KOPT-K1 (cell line): ENCODE data around the gene BRAF.
"Not testable (repeated sequence)": the region's sequence is repeated elsewhere in the genome, so short reads cannot be mapped to it uniquely, and the experiment has no call there.

ENCODE experiments used
- H3K27ac ChIP-seq: fragments of 200-600 bp; sonication (generic); 2 replicates; pipeline ENCODE4 v1.5.1; 2016; ENCODE audit warnings: antibody characterized with exemption, mild to moderate bottlenecking, low read depth, low read length; ENCODE audit not compliant: poor library complexity, severe bottlenecking
- H3K36me3 ChIP-seq: fragments of 200-600 bp; sonication (generic); 2 replicates; pipeline ENCODE4 v1.5.1; 2017; ENCODE audit warnings: antibody characterized with exemption, mild to moderate bottlenecking, low read length, moderate library complexity; ENCODE audit not compliant: insufficient read depth
- H3K9me3 ChIP-seq: fragments of 200-600 bp; sonication (generic); 2 replicates; pipeline ENCODE4 v1.5.1; 2017; ENCODE audit warnings: antibody characterized with exemption, low read length, mild to moderate bottlenecking; ENCODE audit not compliant: insufficient read depth, poor library complexity, severe bottlenecking

The BRAF gene

DNA sequence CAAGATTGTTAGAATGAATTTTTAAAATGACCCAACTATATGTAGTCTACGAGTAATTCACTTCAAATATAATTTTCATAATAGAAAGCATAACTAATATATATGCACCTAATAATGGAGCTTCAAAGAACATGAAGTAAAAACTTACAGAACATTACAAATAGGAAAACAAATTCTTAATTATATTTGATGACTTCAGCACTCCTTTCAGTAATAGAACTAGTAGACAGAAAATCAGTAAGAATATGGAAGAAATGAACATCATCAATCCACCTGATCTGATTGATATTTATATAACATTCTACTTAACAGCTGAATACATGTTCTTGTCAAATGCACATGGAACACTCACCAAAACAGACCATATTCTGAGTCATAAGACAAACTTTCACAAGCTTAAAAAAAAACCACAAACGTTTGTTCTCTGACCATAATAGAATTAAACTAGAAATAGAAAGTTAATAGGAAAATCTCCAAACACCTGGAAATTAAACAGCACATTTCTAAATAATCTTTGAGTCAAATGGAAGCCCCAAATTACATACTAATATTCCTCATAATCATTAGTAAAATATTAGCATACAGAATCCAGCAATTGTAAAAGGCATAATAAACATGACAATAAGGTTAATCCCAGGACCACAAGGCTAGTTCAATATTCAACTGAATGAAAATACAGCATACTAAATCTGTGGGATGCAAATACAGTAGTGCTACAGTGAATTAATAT lies 48.0 kb downstream of the BRAF start:
- Histone ChIP-seq H3K27ac (no peak overlapping the region), H3K36me3 (no peaks in the 10 kb centered on the region), H3K9me3 (peaks cover 13% of the 10 kb centered on the region)

DNA sequence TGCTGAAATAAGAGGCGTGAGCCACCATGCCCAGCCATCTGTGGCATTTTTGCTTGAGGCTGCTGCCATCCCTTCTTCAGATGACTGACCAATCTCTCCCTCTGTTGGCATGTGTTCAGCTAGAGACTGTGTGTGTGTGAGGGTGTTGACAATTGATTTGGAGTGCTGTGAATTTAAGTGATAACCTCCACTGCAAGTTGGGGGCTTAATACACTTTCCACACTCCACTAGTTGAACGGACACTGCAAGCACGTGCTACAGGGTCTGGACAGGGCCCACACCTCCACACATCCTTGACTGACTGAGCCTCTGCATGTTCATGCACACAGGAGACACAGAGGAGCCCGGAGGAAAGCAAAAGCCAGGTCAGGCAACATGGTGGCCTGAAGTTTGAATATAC lies 51.3 kb downstream of the BRAF start:
- Histone ChIP-seq H3K27ac (no peak overlapping the region), H3K36me3 (no peaks in the 10 kb centered on the region), H3K9me3 (peaks cover 11% of the 10 kb centered on the region)

DNA sequence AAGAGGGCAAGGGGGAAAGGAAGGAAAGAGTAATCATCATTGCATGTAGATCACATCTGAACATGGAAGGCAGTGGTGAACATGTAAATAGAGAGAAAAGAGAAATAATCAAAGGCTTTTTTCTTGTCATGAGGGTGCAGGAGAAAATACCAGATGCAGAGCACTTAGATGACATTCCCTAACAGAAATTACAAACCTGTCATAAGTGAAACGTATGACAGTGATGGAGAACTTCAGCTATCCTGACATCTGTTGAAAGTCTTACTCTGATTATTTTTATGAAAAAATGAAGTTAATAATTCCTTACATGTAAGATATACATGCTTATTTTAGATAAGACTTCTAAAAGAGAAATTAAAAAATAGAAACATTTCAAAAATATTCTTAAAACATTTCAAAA lies 54.7 kb downstream of the BRAF start:
- Histone ChIP-seq H3K9me3 (peaks cover 6% of the 10 kb centered on the region), H3K36me3 (no peaks in the 10 kb centered on the region), H3K27ac (no peak overlapping the region)

DNA sequence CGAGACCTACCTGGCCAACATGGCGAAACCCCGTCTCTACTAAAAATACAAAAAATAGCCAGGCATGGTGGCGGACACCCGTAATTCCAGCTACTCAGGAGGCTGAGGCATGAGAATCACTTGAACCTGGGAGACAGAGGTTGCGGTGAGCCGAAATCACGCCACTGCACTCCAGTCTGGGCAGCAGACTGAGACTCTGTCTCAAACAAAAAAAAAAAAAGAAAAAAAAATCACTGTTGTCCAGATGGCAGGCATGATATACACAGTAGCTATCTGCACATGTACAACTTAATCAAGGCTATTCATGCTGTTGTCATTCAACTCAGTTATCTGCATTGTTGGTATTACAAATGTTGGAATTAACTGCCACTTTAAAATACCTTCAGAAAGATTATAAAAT lies 55.3 kb downstream of the BRAF start:
- Histone ChIP-seq H3K27ac (no peak overlapping the region), H3K9me3 (peaks cover 4% of the 10 kb centered on the region), H3K36me3 (no peaks in the 10 kb centered on the region)

DNA sequence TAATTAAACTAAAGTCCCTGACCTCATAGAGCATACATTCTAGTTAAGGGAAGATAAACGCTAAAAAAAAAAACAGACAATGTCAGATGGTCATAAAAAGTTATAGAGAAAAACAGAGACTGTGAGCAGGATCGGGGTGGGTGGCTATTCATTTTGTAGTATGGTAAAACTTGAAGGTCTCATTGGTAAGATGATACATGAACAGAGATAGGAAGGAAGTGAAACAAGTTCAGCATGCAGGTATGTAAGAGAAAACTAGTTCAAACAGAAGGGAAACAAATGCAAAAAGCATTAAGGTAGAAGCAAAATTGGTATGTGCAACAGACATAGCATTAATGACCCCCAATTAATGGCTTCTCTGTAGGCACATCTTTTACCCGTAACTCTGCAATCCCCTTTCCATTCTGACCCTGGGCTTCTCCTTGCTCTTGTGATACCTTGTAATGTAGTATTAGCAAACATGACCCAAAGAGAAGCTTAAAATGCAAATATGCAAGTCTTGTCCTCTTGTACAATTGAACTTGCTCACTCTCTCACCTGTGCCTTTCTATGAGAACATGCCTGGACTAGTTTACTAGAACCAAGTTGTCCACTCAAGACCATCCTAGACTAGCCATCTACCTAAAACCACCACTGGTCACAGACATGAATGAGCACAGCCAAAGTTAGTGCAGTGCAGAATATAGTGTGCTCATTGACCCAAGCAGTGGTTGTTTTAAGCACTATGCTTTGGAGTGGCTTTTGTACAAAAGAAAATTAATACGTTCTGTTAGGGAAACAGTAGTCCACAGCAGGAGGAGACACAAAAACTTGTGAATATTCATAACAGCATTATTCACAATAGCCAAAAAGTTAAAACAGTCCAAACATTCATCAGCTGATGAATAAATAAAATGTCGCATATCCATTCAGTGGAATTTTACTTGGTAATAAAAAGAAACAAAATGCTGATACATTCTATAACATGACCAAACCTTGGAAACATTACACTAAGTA lies 57.0 kb downstream of the BRAF start:
- H3K27ac ChIP-seq, result no peak overlapping the region
- no peaks in the 10 kb centered on the region for H3K36me3 ChIP-seq
- H3K9me3 ChIP-seq, result peaks cover 15% of the 10 kb centered on the region

DNA sequence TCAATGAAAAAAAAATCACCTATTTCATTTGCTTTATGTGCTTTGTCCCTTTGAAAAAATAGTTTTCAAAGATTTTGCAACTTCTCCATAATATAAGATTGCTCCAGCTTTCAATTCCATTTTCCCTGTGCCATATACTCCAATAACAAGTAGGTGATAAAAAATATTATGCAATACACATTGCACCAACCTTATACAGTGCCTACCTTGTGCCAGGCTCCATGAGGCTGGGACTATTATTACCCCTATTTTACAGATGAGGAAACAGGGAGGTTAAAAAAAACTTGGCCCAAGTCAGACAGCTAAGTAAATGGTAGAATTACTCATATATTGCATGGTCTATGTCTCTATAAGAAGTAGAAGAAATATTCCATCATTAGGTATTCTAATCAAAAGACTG lies 57.8 kb downstream of the BRAF start:
- Histone ChIP-seq H3K36me3 (no peaks in the 10 kb centered on the region), H3K9me3 (peaks cover 15% of the 10 kb centered on the region), H3K27ac (no peak overlapping the region)

DNA sequence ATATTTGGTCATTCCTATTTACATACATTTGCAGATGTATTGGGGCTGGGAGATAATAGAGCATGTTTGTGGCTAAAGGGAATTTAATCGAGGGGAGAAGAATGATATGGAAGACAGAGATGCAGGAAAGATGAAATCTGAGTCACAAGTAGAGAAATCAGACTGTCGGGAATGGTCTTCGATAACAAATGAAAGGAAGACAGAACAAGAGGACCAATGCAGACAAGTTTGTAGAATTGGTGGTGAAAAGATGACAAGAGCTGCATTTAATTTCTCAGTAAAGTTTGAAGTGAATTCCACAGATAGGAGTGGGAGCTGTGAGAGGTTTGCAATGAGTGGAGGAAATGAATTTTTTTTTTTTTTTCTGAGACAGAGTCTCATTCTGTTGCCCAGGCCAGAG lies 60.0 kb downstream of the BRAF start:
- no peak overlapping the region for H3K27ac ChIP-seq
- H3K9me3 ChIP-seq, result peaks cover 15% of the 10 kb centered on the region
- H3K36me3 ChIP-seq, result no peaks in the 10 kb centered on the region

DNA sequence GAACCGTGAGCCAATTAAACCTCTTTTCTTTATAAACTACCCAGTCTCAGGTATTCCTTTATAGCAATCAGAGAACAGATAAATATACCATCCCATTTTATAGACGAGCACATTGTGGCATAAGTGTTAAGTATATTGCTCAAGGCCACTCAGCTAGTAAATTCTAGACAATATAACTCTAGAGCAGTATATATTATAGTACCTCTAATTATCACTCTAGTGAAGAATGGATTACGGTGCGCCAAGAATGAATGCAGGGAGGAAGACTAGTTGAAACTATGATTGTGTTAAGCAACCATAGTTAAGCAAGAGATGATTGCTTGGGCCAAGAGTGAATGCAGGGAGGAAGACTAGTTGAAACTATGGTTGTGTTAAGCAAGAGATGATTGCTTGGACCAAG lies 60.9 kb downstream of the BRAF start:
- H3K27ac ChIP-seq, result no peak overlapping the region
- H3K36me3 ChIP-seq, result no peaks in the 10 kb centered on the region

DNA sequence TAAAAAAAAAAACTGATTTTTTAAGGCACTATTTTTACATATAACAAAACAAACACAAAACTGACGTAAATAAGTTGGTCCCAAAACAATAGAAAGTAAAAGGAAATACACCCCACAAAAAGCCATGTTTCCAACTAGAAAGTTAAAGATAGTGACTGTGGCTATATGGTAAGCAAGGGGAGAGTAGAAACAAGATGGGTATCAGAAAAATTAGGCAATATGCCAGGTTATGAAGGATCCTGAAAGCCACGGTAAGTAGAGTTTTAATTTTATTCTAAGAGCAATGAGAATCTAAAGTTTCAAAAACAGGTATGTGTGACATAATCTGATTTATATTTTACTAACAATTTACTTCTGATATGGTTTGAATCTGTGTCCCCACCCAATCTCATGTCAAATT lies 61.5 kb downstream of the BRAF start:
- Histone ChIP-seq H3K27ac (no peak overlapping the region), H3K9me3 (peaks cover 15% of the 10 kb centered on the region), H3K36me3 (no peaks in the 10 kb centered on the region)

More for the DNA sequence above, 60.9 kb downstream of the BRAF start:
- peaks cover 15% of the 10 kb centered on the region for H3K9me3 ChIP-seq

DNA sequence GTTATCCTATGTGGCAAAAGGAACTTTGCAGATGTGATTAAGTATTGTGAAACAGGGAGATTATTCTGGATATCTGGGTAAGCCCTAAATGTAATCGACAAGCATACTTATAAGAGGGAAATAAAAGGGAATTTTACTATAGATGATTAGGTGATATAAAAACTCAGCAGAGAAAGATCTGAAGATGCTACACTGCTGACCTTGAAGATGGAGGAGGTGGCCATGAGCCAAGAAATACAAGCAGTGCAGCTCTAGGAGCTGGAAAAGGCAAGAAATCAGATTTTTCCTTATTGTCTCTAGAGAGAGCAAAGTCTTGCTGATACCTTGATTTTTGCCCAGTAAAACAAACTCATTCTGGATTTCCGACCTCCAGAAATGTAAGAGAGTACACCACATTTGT lies 67.7 kb downstream of the BRAF start:
- Histone ChIP-seq H3K27ac (no peak overlapping the region), H3K36me3 (no peaks in the 10 kb centered on the region), H3K9me3 (no peaks in the 10 kb centered on the region)

DNA sequence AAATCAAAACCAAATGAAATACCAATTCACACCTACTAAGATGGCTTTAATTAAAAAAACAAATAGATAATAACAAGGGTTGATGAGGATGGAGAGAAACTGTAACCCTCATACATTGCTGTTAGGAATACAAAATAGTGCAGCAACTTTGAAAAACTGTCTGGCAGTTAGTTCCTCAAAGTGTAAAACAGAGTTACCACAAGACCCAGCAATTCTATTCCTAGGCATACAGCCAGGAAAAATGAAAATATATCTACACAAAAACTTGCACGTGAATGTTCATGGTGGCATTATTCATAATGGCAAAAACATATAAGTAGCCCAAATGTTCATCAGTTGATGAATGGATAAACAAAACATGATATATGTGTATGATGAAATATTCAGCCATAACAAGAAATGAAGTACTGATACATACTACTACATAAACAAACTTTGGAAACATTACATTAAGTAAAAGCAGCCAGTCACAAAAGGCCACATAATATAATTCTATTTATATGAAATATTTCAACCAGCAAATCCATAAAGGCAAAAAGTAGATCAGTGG lies 83.5 kb downstream of the BRAF start:
- Histone ChIP-seq H3K36me3 (peaks cover 16% of the 10 kb centered on the region; the same call in 1 of the 2 replicates), H3K9me3 (peaks cover 5% of the 10 kb centered on the region), H3K27ac (no peak overlapping the region)

DNA sequence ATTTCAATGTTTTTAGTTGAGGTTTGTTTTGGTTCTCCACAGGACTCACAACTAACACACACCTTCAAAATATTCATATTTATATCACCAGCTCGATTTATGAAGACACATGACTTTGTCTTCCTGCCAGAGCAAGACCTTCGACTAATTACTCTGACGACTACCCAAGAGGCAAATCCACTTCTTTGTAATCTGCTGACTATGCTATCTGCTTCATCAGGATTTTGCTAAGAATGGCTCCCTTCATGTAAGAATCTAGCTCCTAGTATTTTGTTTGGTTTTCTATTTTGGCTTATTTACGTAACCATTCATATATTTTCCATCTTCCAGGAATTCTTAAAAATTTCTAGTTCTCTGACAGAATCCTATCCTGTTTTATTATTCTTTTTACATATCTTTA lies 93.0 kb downstream of the BRAF start:
- no peaks in the 10 kb centered on the region for H3K9me3 ChIP-seq
- no peak overlapping the region for H3K27ac ChIP-seq
- peaks cover 23% of the 10 kb centered on the region for H3K36me3 ChIP-seq

DNA sequence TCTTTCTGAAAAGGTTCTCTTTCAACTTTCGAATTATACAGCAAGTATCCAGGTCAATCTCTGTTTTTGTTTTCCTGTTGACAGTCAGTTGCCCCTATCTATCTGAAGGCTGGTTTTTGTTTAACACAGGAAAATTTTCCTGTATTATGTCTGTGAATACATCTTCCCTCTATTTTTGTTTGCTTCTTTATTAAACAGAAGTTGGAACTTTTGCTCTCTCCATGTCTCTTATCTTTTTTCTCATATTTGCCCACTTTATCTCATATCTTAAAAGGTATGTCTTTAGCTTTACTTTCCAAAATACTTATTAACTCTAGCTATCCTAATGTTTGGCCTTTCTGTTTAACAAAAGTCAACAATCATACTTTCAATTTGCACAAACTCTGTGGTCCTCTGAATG lies 95.0 kb downstream of the BRAF start:
- Histone ChIP-seq H3K36me3 (peaks cover 23% of the 10 kb centered on the region), H3K9me3 (no peaks in the 10 kb centered on the region), H3K27ac (no peak overlapping the region)

DNA sequence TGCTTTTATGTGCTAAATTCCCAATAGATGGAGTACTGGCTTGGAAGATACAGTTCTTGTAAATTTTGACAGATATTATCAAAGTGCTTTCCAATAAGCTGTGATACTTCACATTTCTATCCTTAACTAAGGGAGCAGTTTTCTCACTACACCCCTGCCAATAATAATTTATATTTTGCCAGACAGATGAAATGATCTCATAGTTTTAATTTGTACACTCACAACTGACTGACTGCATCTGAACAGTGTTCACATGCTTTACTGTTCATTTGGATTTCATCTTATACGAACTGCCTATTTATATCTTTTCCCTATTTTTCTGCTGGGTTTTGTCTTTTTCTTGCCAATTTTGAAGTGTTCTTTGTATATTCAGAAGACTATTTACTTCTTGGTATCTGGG lies 96.0 kb downstream of the BRAF start:
- Histone ChIP-seq H3K27ac (no peak overlapping the region), H3K36me3 (peaks cover 13% of the 10 kb centered on the region), H3K9me3 (no peaks in the 10 kb centered on the region)

DNA sequence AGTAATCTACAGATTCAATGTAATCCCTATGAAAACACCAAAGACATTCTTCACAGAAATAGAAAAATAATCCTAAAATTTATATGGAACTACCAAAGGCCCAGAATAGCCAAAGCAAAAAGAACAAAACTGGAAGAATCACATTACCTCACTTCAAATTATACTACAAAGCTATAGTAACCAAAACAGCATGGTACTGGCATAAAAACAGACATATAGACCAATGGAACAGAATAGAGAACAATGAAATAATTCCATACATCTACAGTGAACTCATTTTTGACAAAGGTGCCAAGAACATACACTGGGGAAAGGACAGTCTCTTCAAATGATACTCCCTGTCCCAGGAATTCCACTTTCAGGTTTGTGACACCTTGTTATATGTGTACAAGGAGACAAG lies 107.3 kb downstream of the BRAF start:
- not testable (repeated sequence) for H3K27ac ChIP-seq, H3K36me3 ChIP-seq, H3K9me3 ChIP-seq
